Stimulated activated CD8-positive, alpha-beta memory T cell treated with anti-CD3 and anti-CD28 coated beads, Interleukin-2, amount 100 ng/mL, for 48 hours (primary cell): ENCODE data around the gene CAMKK1.
"Not testable (repeated sequence)": the region's sequence is repeated elsewhere in the genome, so short reads cannot be mapped to it uniquely, and the experiment has no call there.

Experiments
- DNase-seq, 2 donors: peaks; one replicate each; pipeline ENCODE4 v3.0.0-alpha.2; 2020; ENCODE audit warnings: low read depth in 2 of 2

The CAMKK1 gene

GRCh38 chr17:3879591-3880417 lies 13.0 kb downstream of the CAMKK1 start:
- DNase-seq, result no peak

GRCh38 chr17:3879186-3879585 lies 13.7 kb downstream of the CAMKK1 start:
- DNase-seq, result no peak

GRCh38 chr17:3877220-3877619 lies 15.6 kb downstream of the CAMKK1 start:
- DNase-seq, result no peak

- DNase-seq, result no peak
Measured at GRCh38 chr17:3875317-3875716, 17.5 kb downstream of the CAMKK1 start.

- no peak for DNase-seq
Measured at GRCh38 chr17:3873862-3874261, 19.0 kb downstream of the CAMKK1 start.

GRCh38 chr17:3870871-3871306 lies 22.0 kb downstream of the CAMKK1 start:
- DNase-seq, result no peak

GRCh38 chr17:3867606-3868005 lies 25.2 kb downstream of the CAMKK1 start:
- DNase-seq, result no peak

GRCh38 chr17:3867106-3867505 lies 25.7 kb downstream of the CAMKK1 start:
- DNase-seq, result no peak

GRCh38 chr17:3866276-3866675 lies 26.6 kb downstream of the CAMKK1 start:
- DNase-seq, result no peak

GRCh38 chr17:3865176-3865575 lies 27.7 kb downstream of the CAMKK1 start:
- DNase-seq, result no peak

- DNase-seq, result no peak
Measured at GRCh38 chr17:3864534-3864933, 28.3 kb downstream of the CAMKK1 start.

GRCh38 chr17:3861761-3862681 lies 30.8 kb downstream of the CAMKK1 start:
- DNase-seq, result no peak

GRCh38 chr17:3860939-3861700 lies 31.7 kb downstream of the CAMKK1 start:
- DNase-seq, result no peak

- DNase-seq, result no peak
Measured at GRCh38 chr17:3859940-3860339, 32.9 kb downstream of the CAMKK1 start.

GRCh38 chr17:3857261-3858105 lies 35.4 kb downstream of the CAMKK1 start:
- no peak for DNase-seq

GRCh38 chr17:3854204-3854603 lies 38.6 kb downstream of the CAMKK1 start:
- not testable (repeated sequence) for DNase-seq

- DNase-seq, result no peak
Measured at GRCh38 chr17:3852561-3852960, 40.3 kb downstream of the CAMKK1 start.

GRCh38 chr17:3851461-3852100 lies 41.3 kb downstream of the CAMKK1 start:
- DNase-seq, result no peak

GRCh38 chr17:3848229-3848835 lies 44.5 kb downstream of the CAMKK1 start:
- DNase-seq, result no peak

GRCh38 chr17:3847165-3847670 lies 45.6 kb downstream of the CAMKK1 start:
- DNase-seq, result no peak
